A549 (cell line): Measurements from ENCODE around the gene LRG1. TPM values are rescaled to one million over a fixed set of nuclear protein-coding genes. Genes with fewer than 3 reads are reported as not detected.

ENCODE experiments used
- ATAC-seq, 2 experiments: fragments of 200-7000 bp in 1 of 2; fragments of >200 bp in 1 of 2; cut with Nextera tagmentation in 1 of 2; cut with Tn5 transposase in 1 of 2; 3 replicates each; pipeline versions ENCODE4 v1.8.0 to v1.9.1; 2018 to 2020; ENCODE audit warnings: mild to moderate bottlenecking in 1 of 2, moderate library complexity in 1 of 2
- CTCF ChIA-PET: fragments of 300-600 bp; sonication (Branson Sonifier 250); formaldehyde crosslinking; extraction: SDS; loops from one replicate; lab custom pipeline; 2021; ENCODE audit warnings: antibody characterized with exemption, inconsistent platforms; lab: Yijun Ruan, JAX
- POLR2A ChIA-PET: fragments of 350-600 bp; formaldehyde crosslinking; extraction: SDS; loops from one replicate; lab custom pipeline; 2021; ENCODE audit warnings: antibody characterized with exemption, inconsistent platforms; lab: Yijun Ruan, JAX
- DNase-seq, 2 experiments: peaks; one replicate each; pipeline versions ENCODE4 v3.0.0 to v3.0.0-alpha.2; 2011 to 2016; ENCODE audit warnings: low read depth in 1 of 2, low spot score in 1 of 2
- FAIRE-seq: peaks from 2 replicates; lab custom pipeline; 2011; peaks lifted over from hg19 to GRCh38; lab: Jason Lieb, UNC
- H3K27ac ChIP-seq, 2 experiments: fragments of >200 bp; sonication (Bioruptor Twin); formaldehyde crosslinking; 3 replicates each; pipeline ENCODE4 v1.5.1; 2016 to 2017
- H3K4me1 ChIP-seq: fragments of >200 bp; sonication (Bioruptor Twin); formaldehyde crosslinking; 3 replicates; pipeline ENCODE4 v1.6.1; 2016
- H3K4me2 ChIP-seq: fragments of >200 bp; sonication (Bioruptor Twin); formaldehyde crosslinking; 3 replicates; pipeline ENCODE4 v1.6.1; 2016
- H3K4me3 ChIP-seq: fragments of >200 bp; sonication (Bioruptor Twin); formaldehyde crosslinking; 3 replicates; pipeline ENCODE4 v1.5.1; 2016
- H3K9me3 ChIP-seq: fragments of >200 bp; sonication (Bioruptor Twin); formaldehyde crosslinking; 3 replicates; pipeline ENCODE4 v1.6.1; 2016
- CBX2 ChIP-seq: fragments of 200-600 bp; sonication (generic); IDR thresholded peaks from 2 replicates; pipeline ENCODE4 v1.6.1; 2016; ENCODE audit warnings: low read depth, mild to moderate bottlenecking, borderline replicate concordance
- CEBPB ChIP-seq, 2 experiments: fragments of >200 bp in 1 of 2; sonication (Bioruptor Twin) in 1 of 2; formaldehyde crosslinking in 1 of 2; IDR thresholded peaks; 2 replicates each; pipeline ENCODE4 v1.6.1; 2012 to 2016
- CHD4 ChIP-seq: fragments of 200-600 bp; sonication (generic); IDR thresholded peaks from 2 replicates; pipeline ENCODE4 v1.6.1; 2016; ENCODE audit warnings: antibody characterized with exemption, mild to moderate bottlenecking, borderline replicate concordance
- EHF ChIP-seq: fragments of 250-450 bp; sonication (Bioruptor Pico); IDR thresholded peaks from 2 replicates; pipeline ENCODE4 v1.5.0; 2020; ENCODE audit warnings: mild to moderate bottlenecking
- EP300 ChIP-seq, 2 experiments: fragments of >200 bp; sonication (Bioruptor Twin); formaldehyde crosslinking; IDR thresholded peaks; 2 replicates in 1 of 2; 3 replicates in 1 of 2; pipeline ENCODE4 v1.6.1; 2016 to 2017
- FOSL2 ChIP-seq, 2 experiments: fragments of 450-650 bp in 1 of 2; fragments of >200 bp in 1 of 2; sonication (Bioruptor Twin) in 1 of 2; formaldehyde crosslinking; IDR thresholded peaks; 2 replicates each; pipeline versions ENCODE4 v1.5.0 to v1.6.1; 2016 to 2020; ENCODE audit warnings: mild to moderate bottlenecking in 1 of 2, moderate library complexity in 1 of 2
- HES2 ChIP-seq: fragments of >200 bp; sonication (Bioruptor Twin); formaldehyde crosslinking; IDR thresholded peaks from 2 replicates; pipeline ENCODE4 v1.6.1; 2016
- HEYL ChIP-seq: fragments of 250-450 bp; sonication (Bioruptor Pico); IDR thresholded peaks from 2 replicates; pipeline ENCODE4 v1.8.0; 2021; ENCODE audit warnings: mild to moderate bottlenecking, moderate library complexity
- HOXB5 ChIP-seq: fragments of 250-450 bp; sonication (Bioruptor Pico); IDR thresholded peaks from 2 replicates; pipeline ENCODE4 v1.5.0; 2020; ENCODE audit warnings: mild to moderate bottlenecking, moderate library complexity
- KDM1A ChIP-seq: fragments of 200-600 bp; sonication (generic); IDR thresholded peaks from 2 replicates; pipeline ENCODE4 v1.6.1; 2016; ENCODE audit warnings: low read depth, mild to moderate bottlenecking
- KDM5A ChIP-seq: fragments of 200-600 bp; sonication (generic); IDR thresholded peaks from 2 replicates; pipeline ENCODE4 v1.6.1; 2016; ENCODE audit warnings: antibody characterized with exemption, mild to moderate bottlenecking
- NFE2L2 ChIP-seq: fragments of 150-350 bp; conservative IDR thresholded peaks from 2 replicates; pipeline ENCODE4 v1.6.1; 2014; ENCODE audit warnings: low read length
- RAD21 ChIP-seq, 2 experiments: fragments of >200 bp in 1 of 2; sonication (Bioruptor Twin) in 1 of 2; formaldehyde crosslinking in 1 of 2; IDR thresholded peaks in 1 of 2; conservative IDR thresholded peaks in 1 of 2; 2 replicates in 1 of 2; 3 replicates in 1 of 2; pipeline ENCODE4 v1.6.1; 2012 to 2018; ENCODE audit warnings: inconsistent platforms in 1 of 2
- RFX5 ChIP-seq: fragments of 450-650 bp; IDR thresholded peaks from 2 replicates; pipeline ENCODE4 v1.7.1; 2014; ENCODE audit warnings: antibody characterized with exemption, mild to moderate bottlenecking, moderate library complexity
- RNF2 ChIP-seq: fragments of 200-600 bp; sonication (generic); IDR thresholded peaks from 2 replicates; pipeline ENCODE4 v1.6.1; 2016; ENCODE audit warnings: low read depth, mild to moderate bottlenecking, antibody characterized with exemption, moderate library complexity, borderline replicate concordance
- TFCP2L1 ChIP-seq: fragments of 250-450 bp; sonication (Bioruptor Pico); IDR thresholded peaks from 2 replicates; pipeline ENCODE4 v1.5.0; 2021; ENCODE audit warnings: mild to moderate bottlenecking
- TP53 ChIP-seq: fragments of 250-450 bp; sonication (Bioruptor Pico); IDR thresholded peaks from 2 replicates; pipeline ENCODE4 v1.5.0; 2021; ENCODE audit warnings: mild to moderate bottlenecking, moderate library complexity
- ZFP36 ChIP-seq: fragments of 450-650 bp; IDR thresholded peaks from 2 replicates; pipeline ENCODE4 v1.6.1; 2014; ENCODE audit warnings: borderline replicate concordance; ENCODE audit not compliant: partially characterized antibody
- ZNF302 ChIP-seq: fragments of 250-450 bp; sonication (Bioruptor Pico); IDR thresholded peaks from 2 replicates; pipeline ENCODE4 v1.9.0; 2021; ENCODE audit warnings: inconsistent platforms, mild to moderate bottlenecking, moderate library complexity
- whole genome bisulfite sequencing: methylation state at CpG from one replicate; pipeline ENCODE4 v1.1.6; 2017; ENCODE audit errors: missing lambda C conversion rate; 5-methylcytosine and 5-hydroxymethylcytosine counted together
- polyA minus RNA-seq: library from RNA; depleted of rRNA, polyadenylated mRNA; stranded (reverse); fragments of >200 nt; gene quantifications from 2 replicates; pipeline ENCODE4 v1.2.3, GENCODE V29; 2011; rRNA and poly(A)+ RNA removed
- polyA plus RNA-seq, 4 experiments: library from polyadenylated mRNA; depleted of rRNA in 3 of 4; stranded (reverse); fragments of >200 nt; fragmentation: RNase III in 1 of 4; extraction: RNeasy Plus Mini Kit Qiagen cat#74134 plus additional on column Dnase treatment in 1 of 4; gene quantifications; 2 replicates in 3 of 4; 3 replicates in 1 of 4; pipeline ENCODE4 v1.2.3, GENCODE V29; 2011 to 2017
- TF ChIP-seq, protein P1 (sequence below): fragments of 150-350 bp; IDR thresholded peaks from 2 replicates; pipeline ENCODE4 v1.6.1; 2014; ENCODE audit warnings: low read depth, mild to moderate bottlenecking, low read length
- TF ChIP-seq, protein P2 (sequence below): fragments of >200 bp; sonication (Bioruptor Twin); formaldehyde crosslinking; IDR thresholded peaks from 3 replicates; pipeline ENCODE4 v1.5.1; 2016

Gene LRG1, protein sequence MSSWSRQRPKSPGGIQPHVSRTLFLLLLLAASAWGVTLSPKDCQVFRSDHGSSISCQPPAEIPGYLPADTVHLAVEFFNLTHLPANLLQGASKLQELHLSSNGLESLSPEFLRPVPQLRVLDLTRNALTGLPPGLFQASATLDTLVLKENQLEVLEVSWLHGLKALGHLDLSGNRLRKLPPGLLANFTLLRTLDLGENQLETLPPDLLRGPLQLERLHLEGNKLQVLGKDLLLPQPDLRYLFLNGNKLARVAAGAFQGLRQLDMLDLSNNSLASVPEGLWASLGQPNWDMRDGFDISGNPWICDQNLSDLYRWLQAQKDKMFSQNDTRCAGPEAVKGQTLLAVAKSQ
- 0.18 and 0.21 TPM in 2 replicates for polyA plus RNA-seq (2011; rRNA removed)
- 0.03 and 0.05 TPM in 2 replicates for polyA plus RNA-seq (2012; cell fraction: cytosol; rRNA removed)
- 0.05 and 0.09 TPM in 2 replicates for polyA plus RNA-seq (2012; cell fraction: nucleus; rRNA removed)
- 0.03 to 0.04 TPM in 2 of 3 replicates, not detected in the other for polyA plus RNA-seq (2017; fragmentation: RNase III; extraction: RNeasy Plus Mini Kit Qiagen cat#74134 plus additional on column Dnase treatment)
- polyA minus RNA-seq: 0.08 and 0.19 TPM in 2 replicates

DNA sequence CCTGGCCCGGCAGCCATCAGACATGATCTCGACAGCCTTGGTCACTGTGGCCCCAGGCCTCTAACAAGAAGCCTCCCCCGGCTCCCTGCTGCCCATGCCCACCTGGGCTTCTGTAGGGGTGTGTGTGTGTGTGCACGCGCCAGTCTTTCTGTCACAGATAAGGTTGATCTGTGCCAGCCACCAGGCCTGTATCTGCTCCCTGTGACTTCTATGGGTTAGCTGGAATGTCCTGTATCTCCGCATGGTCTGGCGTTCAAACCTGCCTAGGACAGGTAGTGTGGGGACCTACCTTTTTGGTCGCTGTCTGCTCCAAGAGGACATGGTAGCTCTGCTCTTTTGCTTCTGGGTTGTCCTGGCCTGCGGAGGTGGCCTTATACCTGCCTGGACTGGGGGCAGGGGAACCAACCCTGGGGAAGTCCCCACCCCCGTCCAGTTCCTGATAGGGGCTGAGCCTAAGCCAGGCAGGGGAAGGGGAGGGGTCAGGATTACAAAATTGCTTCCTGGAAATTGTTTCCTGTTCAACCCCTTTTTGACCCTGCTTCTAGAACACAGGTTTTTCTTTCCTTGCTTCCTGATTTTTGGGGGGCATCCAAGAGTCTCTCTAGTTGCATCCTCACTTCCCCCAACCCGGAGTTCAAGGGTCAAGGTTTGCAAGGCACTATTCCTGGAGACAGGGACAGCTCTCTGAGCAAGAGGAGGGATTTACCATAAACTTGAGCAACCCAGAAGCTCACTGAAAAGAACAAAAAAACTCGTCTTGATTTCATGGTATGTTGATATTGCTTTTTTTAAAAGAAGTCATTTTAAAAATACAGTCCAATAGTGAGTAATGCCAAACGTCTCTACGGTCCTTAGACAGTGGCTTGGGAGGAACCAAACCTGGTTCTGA lies at the start of gene LRG1:
Gene LRG1 (minus strand): TSS at position 344 of the 889 bp plus-strand sequence. CDS start 23 bp downstream, at position 321.
- Histone ChIP-seq H3K27ac (no peak within 1 kb of the TSS), H3K4me2 (no peak within 1 kb of the TSS), H3K4me1 (no peaks in the 10 kb centered on the region), H3K4me3 (no peak within 1 kb of the TSS), H3K9me3 (no peaks in the 10 kb centered on the region)
- ChIA-PET POLR2A (no interaction called here), CTCF (interaction anchor here (1.0 to 2.4 kb wide), 5 partner anchors 12 to 93 kb away, joined by 3 to 12 read pairs (median 5); no protein-coding TSS in a partner anchor)
- DNase-seq (no peak), FAIRE-seq (no peak), ATAC-seq (no peak)
- 51% methylated on average over 8 of the region's 14 CpGs for WGBS
- TF ChIP-seq NFE2L2 (no peak), ZFP36 (no peak), TFCP2L1 (CRISPR knock-in tag) (no peak), CBX2 (no peak), HEYL (CRISPR knock-in tag) (no peak), HOXB5 (CRISPR knock-in tag) (no peak), EHF (CRISPR knock-in tag) (no peak), KDM1A (no peak), ZNF302 (CRISPR knock-in tag) (no peak)

DNA sequence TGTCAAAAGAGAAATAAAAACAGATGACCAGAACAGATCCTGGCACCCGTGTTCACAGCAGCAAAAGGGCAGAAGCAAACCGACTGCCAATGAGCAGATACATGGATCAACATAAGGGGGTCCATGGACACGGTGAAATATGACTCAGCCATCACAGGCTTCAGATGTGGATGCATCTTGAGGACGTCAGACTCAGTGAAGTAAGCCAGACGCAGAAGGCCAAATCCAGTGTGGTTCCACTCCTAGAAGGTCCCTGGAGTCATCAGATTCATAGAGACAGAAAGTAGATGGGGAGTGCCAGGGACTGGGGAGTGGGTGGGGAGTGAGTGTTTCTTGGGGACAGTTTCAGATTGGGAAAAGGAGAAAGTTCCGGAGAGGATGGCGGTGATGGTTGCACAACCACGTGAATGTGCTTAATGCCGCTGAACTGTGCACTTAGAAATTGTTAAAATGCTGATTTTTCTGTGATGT lies 48.5 kb upstream of the LRG1 start:
- CTCF ChIA-PET: interaction anchor here (0.7 to 11.7 kb wide), 3 partner anchors 11 to 49 kb away, joined by 4 to 97 read pairs (median 24); no protein-coding TSS in a partner anchor
- H3K4me2 ChIP-seq: no peak overlapping the region
- no peak for ATAC-seq
- TF ChIP-seq FOSL2 (IDR thresholded peaks at IDR 0.05) (no peak), FOSL2 (CRISPR knock-in tag; IDR thresholded peaks at IDR 0.05) (no peak), CEBPB (IDR thresholded peaks at IDR 0.05) (no peak), RFX5 (no peak), TP53 (no peak), RAD21 (conservative IDR thresholded peaks at IDR 0.05 in 1 of 2, IDR thresholded peaks at IDR 0.05 in 1 of 2) (no peak), CHD4 (no peak), HES2 (no peak), HEYL (CRISPR knock-in tag) (no peak), RNF2 (no peak), KDM5A (no peak), EP300 (IDR thresholded peaks at IDR 0.05) (no peak)
- TF ChIP-seq, protein P1, sequence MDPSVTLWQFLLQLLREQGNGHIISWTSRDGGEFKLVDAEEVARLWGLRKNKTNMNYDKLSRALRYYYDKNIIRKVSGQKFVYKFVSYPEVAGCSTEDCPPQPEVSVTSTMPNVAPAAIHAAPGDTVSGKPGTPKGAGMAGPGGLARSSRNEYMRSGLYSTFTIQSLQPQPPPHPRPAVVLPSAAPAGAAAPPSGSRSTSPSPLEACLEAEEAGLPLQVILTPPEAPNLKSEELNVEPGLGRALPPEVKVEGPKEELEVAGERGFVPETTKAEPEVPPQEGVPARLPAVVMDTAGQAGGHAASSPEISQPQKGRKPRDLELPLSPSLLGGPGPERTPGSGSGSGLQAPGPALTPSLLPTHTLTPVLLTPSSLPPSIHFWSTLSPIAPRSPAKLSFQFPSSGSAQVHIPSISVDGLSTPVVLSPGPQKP: no peak
- TF ChIP-seq, protein P2, sequence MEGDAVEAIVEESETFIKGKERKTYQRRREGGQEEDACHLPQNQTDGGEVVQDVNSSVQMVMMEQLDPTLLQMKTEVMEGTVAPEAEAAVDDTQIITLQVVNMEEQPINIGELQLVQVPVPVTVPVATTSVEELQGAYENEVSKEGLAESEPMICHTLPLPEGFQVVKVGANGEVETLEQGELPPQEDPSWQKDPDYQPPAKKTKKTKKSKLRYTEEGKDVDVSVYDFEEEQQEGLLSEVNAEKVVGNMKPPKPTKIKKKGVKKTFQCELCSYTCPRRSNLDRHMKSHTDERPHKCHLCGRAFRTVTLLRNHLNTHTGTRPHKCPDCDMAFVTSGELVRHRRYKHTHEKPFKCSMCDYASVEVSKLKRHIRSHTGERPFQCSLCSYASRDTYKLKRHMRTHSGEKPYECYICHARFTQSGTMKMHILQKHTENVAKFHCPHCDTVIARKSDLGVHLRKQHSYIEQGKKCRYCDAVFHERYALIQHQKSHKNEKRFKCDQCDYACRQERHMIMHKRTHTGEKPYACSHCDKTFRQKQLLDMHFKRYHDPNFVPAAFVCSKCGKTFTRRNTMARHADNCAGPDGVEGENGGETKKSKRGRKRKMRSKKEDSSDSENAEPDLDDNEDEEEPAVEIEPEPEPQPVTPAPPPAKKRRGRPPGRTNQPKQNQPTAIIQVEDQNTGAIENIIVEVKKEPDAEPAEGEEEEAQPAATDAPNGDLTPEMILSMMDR: no peak
- DNase-seq: no peak
- no peak overlapping the region for H3K27ac ChIP-seq
- POLR2A ChIA-PET: no interaction called here
- 61% methylated on average over 9 of the region's 9 CpGs for WGBS
- FAIRE-seq: no peak
- H3K4me3 ChIP-seq: no peak overlapping the region
- peaks cover 16% of the 10 kb centered on the region for H3K4me1 ChIP-seq
- H3K9me3 ChIP-seq: no peaks in the 10 kb centered on the region
